GM18499 (cell line): Measurements from ENCODE around the gene BANP.
"Not testable (repeated sequence)": the region's sequence is repeated elsewhere in the genome, so short reads cannot be mapped to it uniquely, and the experiment has no call there.

Source experiments
- ATAC-seq: cut with Tn5 transposase; IDR thresholded peaks from one replicate; pipeline ENCODE4 v1.9.1; 2021; ENCODE audit warnings: moderate number of reproducible peaks; ENCODE audit not compliant: insufficient read depth, unreplicated experiment

BANP gene

GRCh38 chr16:87961623-87962022, 10.4 kb downstream of the BANP start:
- ATAC-seq = no peak

- no peak for ATAC-seq
These were observed 12.2 kb downstream of the BANP start for GRCh38 chr16:87963400-87963799.

GRCh38 chr16:87964049-87964659, 12.9 kb downstream of the BANP start:
- ATAC-seq = no peak

GRCh38 chr16:87965417-87965816, 14.2 kb downstream of the BANP start:
- ATAC-seq = no peak

- ATAC-seq = no peak
These were observed 14.9 kb downstream of the BANP start for GRCh38 chr16:87966064-87966645.

GRCh38 chr16:87966685-87967185, 15.5 kb downstream of the BANP start:
- ATAC-seq = no peak

GRCh38 chr16:87968541-87968940, 17.3 kb downstream of the BANP start:
- no peak for ATAC-seq

- ATAC-seq = no peak
These were observed 19.0 kb downstream of the BANP start for GRCh38 chr16:87970186-87970585.

GRCh38 chr16:87971933-87972332, 20.7 kb downstream of the BANP start:
- no peak for ATAC-seq

- ATAC-seq = no peak
These were observed 22.5 kb downstream of the BANP start for GRCh38 chr16:87973717-87974116.

- ATAC-seq = no peak
These were observed 22.9 kb downstream of the BANP start for GRCh38 chr16:87974178-87974577.

- ATAC-seq = no peak
These were observed 25.4 kb downstream of the BANP start for GRCh38 chr16:87976665-87977064.

GRCh38 chr16:87978127-87978526, 26.9 kb downstream of the BANP start:
- no peak for ATAC-seq

- no peak for ATAC-seq
These were observed 28.1 kb downstream of the BANP start for GRCh38 chr16:87979352-87979751.

GRCh38 chr16:87979911-87980630, 28.8 kb downstream of the BANP start:
- ATAC-seq = not testable (repeated sequence)

- not testable (repeated sequence) for ATAC-seq
These were observed 30.1 kb downstream of the BANP start for GRCh38 chr16:87981376-87981775.

GRCh38 chr16:87982581-87983041, 31.4 kb downstream of the BANP start:
- no peak for ATAC-seq

- ATAC-seq = not testable (repeated sequence)
These were observed 32.0 kb downstream of the BANP start for GRCh38 chr16:87983072-87983736.

GRCh38 chr16:87983737-87984097, 32.5 kb downstream of the BANP start:
- ATAC-seq = not testable (repeated sequence)

GRCh38 chr16:87984180-87984579, 32.9 kb downstream of the BANP start:
- not testable (repeated sequence) for ATAC-seq
